NOMO-1 treated with dmso at 0.1 percent for 144 hours (cell line): ENCODE measurements around the gene DOK7.
"Not testable (repeated sequence)": the region's sequence is repeated elsewhere in the genome, so short reads cannot be mapped to it uniquely, and the experiment has no call there.

Experiments used
- DNase-seq: peaks from one replicate; lab custom pipeline; 2025; ENCODE audit not compliant: unreplicated experiment; lab: John Stamatoyannopoulos, UW

Gene DOK7

GRCh38 chr4:3442959-3443749 lies 20.0 kb upstream of the DOK7 start:
- no peak for DNase-seq

GRCh38 chr4:3443750-3444309 lies 19.3 kb upstream of the DOK7 start:
- DNase-seq: no peak

- no peak for DNase-seq
Observed at GRCh38 chr4:3444351-3445110, 18.6 kb upstream of the DOK7 start.

GRCh38 chr4:3445111-3445820 lies 17.8 kb upstream of the DOK7 start:
- DNase-seq: no peak

- DNase-seq: no peak
Observed at GRCh38 chr4:3445829-3446545, 17.1 kb upstream of the DOK7 start.

GRCh38 chr4:3446631-3447320 lies 16.3 kb upstream of the DOK7 start:
- no peak for DNase-seq

- DNase-seq: no peak
Observed at GRCh38 chr4:3447431-3448395, 15.4 kb upstream of the DOK7 start.

- DNase-seq: no peak
Observed at GRCh38 chr4:3449047-3449573, 14.0 kb upstream of the DOK7 start.

- no peak for DNase-seq
Observed at GRCh38 chr4:3449574-3450534, 13.3 kb upstream of the DOK7 start.

GRCh38 chr4:3450643-3451042 lies 12.5 kb upstream of the DOK7 start:
- no peak for DNase-seq

GRCh38 chr4:3451956-3452355 lies 11.2 kb upstream of the DOK7 start:
- no peak for DNase-seq

GRCh38 chr4:3452376-3452775 lies 10.7 kb upstream of the DOK7 start:
- no peak for DNase-seq

- not testable (repeated sequence) for DNase-seq
Observed at GRCh38 chr4:3455596-3455995, 7.5 kb upstream of the DOK7 start.

GRCh38 chr4:3458371-3458770 lies 4.7 kb upstream of the DOK7 start:
- no peak for DNase-seq

- not testable (repeated sequence) for DNase-seq
Observed at GRCh38 chr4:3459156-3459555, 4.0 kb upstream of the DOK7 start.

GRCh38 chr4:3460926-3461325 lies 2.2 kb upstream of the DOK7 start:
- DNase-seq: no peak

- no peak for DNase-seq
Observed at GRCh38 chr4:3461515-3462291, 1.4 kb upstream of the DOK7 start.
